Testis (tissue), 2 donors: ENCODE measurements around the gene KLHL42.
"Not testable (repeated sequence)": the region's sequence is repeated elsewhere in the genome, so short reads cannot be mapped to it uniquely, and the experiment has no call there.

Source experiments
- CTCF ChIP-seq, 3 experiments: fragments of 450-650 bp in 2 of 3; fragments of 200-600 bp in 1 of 3; sonication (generic) in 1 of 3; IDR thresholded peaks; one replicate each; pipeline ENCODE4 v1.5.1; 2016 to 2019; ENCODE audit warnings: antibody characterized with exemption in 3 of 3, mild to moderate bottlenecking in 2 of 3, moderate library complexity in 1 of 3
- POLR2A ChIP-seq: fragments of 450-650 bp; IDR thresholded peaks from one replicate; pipeline ENCODE4 v1.6.1; 2017; ENCODE audit warnings: antibody characterized with exemption, mild to moderate bottlenecking, moderate library complexity

GRCh38 chr12:27745734-27746133 is 34.3 kb upstream of the KLHL42 start:
- not testable (repeated sequence) for TF ChIP-seq CTCF (IDR thresholded peaks at IDR 0.05); POLR2A
